GM10266 (cell line): ENCODE measurements around the gene PDE6D.

Experiments
- DNase-seq: peaks from one replicate; pipeline ENCODE4 v3.0.0; 2012; ENCODE audit errors: extremely low spot score
- TF ChIP-seq, protein P1 (sequence below): IDR thresholded peaks from 2 replicates; pipeline ENCODE4 v1.5.1; 2012; ENCODE audit warnings: mild to moderate bottlenecking, low read depth; ENCODE audit not compliant: control insufficient read depth, insufficient read depth; ENCODE audit errors: missing control alignments

The PDE6D gene

DNA sequence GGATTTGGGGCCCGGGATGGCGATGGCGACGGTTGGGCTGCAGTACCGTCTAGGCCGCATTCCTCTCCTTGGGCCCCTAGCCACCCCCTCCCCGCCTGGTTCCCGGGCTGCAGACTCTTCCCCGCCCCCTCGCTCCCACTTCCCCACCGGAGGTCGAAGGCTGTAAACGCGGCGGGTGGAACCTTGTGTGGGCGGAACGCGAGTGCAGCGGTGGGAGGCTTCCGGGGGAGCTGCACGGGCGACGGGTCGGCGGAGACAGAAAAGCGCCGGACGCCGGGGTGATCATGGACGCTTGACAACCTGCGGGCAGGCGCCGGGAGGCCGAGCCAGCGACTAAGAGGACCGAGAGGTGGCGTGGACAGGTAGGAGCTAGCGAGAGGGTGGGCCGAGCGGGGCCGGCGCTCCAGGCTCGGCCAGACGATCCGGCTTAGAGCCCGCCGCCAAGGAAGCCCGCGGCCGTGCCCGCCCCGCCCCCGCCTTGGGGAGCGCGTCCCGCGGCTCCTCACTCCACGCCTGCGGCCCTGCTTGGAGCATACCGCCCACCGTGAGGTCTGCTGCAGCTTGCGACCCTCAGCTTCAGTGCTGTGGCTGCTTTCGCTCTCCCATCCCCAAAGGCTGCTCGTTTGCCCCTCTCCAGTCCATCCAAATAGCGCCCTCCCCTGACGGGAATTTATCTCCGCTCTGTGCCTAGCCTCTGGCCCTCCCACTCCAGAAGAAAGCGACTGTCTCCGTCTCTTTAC lies 5.3 kb upstream of the PDE6D start, which contains the start of gene COPS7B:
Gene COPS7B (plus strand): TSS at position 269 of the 740 bp plus-strand sequence. CDS start 2,126 bp downstream, outside the sequence.
- DNase-seq = peak; percentile 86
- TF ChIP-seq, protein P1, sequence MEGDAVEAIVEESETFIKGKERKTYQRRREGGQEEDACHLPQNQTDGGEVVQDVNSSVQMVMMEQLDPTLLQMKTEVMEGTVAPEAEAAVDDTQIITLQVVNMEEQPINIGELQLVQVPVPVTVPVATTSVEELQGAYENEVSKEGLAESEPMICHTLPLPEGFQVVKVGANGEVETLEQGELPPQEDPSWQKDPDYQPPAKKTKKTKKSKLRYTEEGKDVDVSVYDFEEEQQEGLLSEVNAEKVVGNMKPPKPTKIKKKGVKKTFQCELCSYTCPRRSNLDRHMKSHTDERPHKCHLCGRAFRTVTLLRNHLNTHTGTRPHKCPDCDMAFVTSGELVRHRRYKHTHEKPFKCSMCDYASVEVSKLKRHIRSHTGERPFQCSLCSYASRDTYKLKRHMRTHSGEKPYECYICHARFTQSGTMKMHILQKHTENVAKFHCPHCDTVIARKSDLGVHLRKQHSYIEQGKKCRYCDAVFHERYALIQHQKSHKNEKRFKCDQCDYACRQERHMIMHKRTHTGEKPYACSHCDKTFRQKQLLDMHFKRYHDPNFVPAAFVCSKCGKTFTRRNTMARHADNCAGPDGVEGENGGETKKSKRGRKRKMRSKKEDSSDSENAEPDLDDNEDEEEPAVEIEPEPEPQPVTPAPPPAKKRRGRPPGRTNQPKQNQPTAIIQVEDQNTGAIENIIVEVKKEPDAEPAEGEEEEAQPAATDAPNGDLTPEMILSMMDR = peak; percentile 69

DNA sequence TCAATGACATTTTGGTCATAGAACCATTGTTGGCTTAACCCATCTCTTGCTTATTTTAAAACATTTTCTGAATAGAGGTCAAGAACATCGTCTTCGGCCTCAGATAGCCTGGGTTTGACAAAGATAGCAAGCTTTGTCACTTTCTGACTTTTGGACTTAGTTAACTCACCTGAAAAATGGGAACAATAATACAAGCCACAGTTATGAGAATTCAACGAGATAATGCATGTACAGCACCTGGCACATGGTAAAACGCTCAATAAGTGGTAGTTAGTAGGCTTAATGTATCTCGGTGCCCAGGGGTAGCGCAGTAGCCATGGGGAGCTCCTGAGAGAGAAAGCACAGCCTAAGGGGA lies 4.7 kb upstream of the PDE6D start:
- TF ChIP-seq, protein P1 = no peak
- no peak for DNase-seq

DNA sequence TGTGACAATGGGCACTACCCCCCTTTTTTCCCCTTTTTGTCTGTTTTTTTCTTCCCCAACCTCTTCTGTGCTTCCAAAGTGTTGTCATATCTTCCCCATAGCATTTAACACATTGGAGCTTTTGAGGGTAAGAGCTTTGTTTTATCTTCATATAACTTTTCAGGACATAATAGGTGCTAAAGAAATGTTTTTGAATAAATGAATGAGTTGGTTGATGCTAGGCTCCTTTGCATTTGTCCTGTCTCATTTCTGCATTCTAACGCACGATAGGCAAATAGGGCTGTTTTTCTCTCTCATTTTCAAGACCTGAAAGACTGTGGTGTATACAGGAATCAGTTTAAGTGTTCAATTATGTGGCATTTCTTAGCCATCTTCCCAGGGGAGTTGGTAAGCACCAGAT lies 4.3 kb upstream of the PDE6D start:
- no peak for DNase-seq
- TF ChIP-seq, protein P1 = no peak

DNA sequence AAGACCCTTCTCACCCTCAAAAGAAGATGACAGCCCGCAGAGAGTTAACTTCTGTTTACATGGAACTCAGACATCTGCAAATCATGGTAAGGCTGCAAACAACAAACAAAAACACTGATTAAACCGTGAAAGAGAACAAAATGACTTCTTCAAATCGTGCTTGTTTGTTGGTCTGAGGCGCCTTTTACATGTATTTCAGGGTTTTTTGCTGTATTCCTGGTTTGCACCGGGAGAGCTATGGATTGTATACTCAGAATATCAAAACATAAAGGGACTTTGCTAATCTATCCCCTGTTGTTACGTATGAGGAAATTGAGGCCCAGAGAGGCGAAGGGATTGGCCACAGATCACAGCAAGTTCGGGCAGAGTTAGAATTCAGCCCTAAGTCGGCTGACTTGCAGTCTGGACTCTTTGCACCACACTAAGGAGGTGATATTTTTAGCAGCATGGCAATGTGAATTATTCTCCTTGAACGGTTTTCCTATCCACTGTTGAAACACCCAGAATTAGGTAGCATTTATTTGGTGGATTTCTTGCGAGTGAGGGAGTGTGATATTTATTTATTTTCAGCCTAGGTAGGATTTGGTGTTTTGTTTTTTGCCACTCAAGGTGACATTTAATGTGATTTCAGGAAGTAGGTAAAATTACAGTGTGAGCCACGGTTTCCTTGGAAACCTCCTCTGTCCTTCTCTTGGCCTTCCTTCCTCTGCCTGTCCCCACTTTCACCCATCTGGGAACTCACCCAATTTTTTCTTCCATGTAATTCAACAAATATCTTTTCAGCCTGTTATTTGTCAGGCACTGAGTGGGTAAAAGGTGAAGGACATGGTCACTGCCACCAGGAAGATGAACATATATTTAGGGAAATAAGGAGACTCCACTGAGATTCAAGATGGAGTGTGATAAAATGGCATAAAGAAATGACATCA lies 980 bp upstream of the PDE6D start:
- DNase-seq = peak; percentile 32
- TF ChIP-seq, protein P1 = no peak

DNA sequence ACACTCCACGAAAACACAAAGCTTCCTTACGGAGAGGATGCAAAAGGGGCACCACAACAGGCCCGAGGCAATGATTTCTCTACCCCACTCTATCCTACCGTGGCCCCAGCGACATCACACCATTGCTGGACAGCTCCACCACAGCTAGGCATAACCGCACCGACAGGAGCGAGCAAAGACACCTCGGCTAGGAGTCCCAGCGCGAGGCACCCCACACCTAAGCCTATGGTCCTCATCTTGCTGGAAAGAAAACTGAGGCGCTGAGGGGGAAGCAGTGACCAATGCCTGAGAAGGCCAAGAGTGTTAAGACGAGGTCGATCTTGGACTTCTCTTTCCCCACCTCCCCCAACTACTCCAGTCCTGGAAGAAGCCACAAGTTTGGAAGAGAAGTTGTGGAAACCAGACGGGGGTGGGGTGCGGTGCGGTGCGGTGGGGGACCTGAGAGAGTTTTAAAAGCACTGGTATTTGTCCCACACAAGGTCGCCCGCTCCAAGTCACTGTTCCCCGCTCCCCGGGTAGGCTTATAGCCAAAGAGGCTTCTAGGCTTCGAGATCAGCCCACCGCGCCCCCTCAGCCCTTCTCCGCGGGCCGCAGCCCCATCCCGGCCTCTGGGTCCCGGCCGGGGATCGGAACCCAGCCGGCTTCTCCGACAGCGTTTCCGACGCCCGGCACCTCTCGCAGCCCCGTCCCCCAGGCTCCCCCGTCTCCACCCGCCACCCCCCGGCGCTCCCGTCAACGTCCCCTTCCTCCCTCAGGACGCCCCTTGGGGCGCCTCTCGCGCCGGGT lies 766 bp downstream of the PDE6D start:
- DNase-seq = no peak
- TF ChIP-seq, protein P1 = no peak

DNA sequence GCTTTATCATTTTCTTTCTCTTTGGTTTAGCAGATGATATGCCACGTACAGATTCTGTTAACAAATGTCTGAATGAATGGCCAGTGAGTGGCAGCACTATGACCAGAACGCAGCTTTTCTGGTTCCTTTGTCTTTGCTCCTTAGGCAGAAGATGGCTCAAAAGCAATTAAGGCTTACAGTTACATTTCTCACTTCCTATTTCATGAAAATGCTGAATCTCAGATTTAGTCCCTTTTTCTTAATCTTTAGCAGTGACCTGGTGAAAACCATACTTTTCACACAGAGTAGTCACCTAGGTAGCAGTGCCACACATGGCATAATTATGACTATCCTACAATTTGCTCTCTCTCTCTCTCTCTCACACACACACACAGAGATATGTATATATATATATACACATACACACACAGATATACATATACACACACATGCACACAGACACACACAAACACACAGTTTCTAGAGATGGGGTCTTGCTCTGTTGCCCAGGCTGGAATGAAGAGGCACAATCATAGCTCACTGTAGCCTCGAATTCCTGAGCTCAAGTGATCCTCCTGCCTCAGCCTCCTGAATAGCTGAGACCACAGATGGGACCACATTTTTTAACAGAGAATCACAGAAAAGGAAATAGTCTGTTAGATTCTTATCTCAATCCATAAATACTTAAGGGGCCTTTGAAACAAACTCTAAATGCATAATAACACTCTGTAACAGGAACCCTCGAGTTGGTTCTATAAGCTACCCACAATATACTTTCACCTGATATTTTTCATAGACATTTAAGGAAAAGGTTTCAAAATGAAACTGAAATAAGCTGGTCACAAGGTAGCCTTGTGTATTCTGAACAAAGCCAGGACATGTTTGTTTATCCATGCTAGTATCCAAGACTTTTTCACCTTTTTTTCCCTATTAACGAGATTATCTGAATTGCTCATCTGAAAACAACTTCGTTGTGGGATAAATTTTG lies 11.6 kb downstream of the PDE6D start:
- TF ChIP-seq, protein P1 = peak; percentile 31
- peak; percentile 30 for DNase-seq
